GM19238 (cell line): ENCODE measurements around the gene SYTL3.
"Not testable (repeated sequence)": the region's sequence is repeated elsewhere in the genome, so short reads cannot be mapped to it uniquely, and the experiment has no call there.

Source experiments
- DNase-seq: peaks from one replicate; pipeline ENCODE4 v3.0.0; 2011; ENCODE audit warnings: low spot score; ENCODE audit not compliant: insufficient read length

SYTL3 gene

GRCh38 chr6:158622545-158623190 is 27.2 kb upstream of the SYTL3 start:
- DNase-seq, result no peak

DNA sequence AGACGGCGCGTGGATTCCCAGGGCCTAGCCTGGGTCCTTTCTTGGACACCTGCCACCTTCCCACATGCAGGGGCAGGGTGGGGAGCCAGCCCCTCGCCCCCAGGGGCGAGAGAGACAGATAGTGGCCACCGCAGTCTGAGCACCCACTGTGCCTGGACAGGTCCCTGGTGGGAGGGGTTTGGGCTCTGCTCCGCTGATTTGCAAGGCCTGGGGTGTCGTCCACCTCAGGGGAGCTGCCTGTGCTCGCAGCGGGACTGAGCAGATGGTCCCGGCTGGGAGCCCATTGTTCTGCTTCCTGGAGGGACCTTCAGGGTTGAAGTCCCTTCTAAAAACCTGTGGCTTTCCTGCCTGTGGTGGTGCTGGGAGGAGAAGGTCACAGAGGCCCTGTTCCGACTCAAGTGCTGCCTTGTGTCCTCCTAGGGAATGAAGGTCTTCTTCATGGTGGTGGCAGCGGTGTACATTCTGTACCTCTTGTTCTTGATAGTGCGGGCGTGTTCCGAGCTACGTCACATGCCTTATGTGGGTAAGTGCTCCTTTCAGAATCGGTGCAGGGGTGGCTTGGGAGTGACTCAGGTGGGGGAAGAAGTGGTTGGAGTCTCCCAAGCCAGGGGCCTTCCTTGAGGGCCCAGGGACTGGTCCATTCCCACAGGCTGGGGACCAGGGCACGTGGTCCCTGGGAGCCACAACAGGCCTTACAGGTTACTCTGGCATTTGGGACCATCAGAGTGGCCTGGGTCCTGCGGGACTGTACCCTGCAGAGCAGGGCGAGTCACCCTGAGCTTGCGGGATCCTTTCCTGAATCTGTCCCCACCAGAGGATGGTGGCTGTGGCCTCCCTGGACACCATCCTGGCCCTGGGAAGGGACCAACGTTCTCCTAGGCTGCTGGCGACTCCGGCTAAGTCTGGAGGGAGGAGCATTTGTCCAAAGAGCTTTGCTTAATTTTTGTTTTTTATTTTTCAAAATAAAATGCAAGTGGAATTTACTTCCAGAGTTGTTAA is 24.9 kb upstream of the SYTL3 start:
- DNase-seq, result no peak

GRCh38 chr6:158625881-158626305 is 24.0 kb upstream of the SYTL3 start:
- DNase-seq, result no peak

GRCh38 chr6:158626360-158627167 is 23.3 kb upstream of the SYTL3 start:
- DNase-seq, result no peak

GRCh38 chr6:158627168-158627939 is 22.5 kb upstream of the SYTL3 start:
- no peak for DNase-seq

- no peak for DNase-seq
Measured at GRCh38 chr6:158627940-158628211, 22.0 kb upstream of the SYTL3 start.

GRCh38 chr6:158628542-158628941 is 21.3 kb upstream of the SYTL3 start:
- DNase-seq, result no peak

DNA sequence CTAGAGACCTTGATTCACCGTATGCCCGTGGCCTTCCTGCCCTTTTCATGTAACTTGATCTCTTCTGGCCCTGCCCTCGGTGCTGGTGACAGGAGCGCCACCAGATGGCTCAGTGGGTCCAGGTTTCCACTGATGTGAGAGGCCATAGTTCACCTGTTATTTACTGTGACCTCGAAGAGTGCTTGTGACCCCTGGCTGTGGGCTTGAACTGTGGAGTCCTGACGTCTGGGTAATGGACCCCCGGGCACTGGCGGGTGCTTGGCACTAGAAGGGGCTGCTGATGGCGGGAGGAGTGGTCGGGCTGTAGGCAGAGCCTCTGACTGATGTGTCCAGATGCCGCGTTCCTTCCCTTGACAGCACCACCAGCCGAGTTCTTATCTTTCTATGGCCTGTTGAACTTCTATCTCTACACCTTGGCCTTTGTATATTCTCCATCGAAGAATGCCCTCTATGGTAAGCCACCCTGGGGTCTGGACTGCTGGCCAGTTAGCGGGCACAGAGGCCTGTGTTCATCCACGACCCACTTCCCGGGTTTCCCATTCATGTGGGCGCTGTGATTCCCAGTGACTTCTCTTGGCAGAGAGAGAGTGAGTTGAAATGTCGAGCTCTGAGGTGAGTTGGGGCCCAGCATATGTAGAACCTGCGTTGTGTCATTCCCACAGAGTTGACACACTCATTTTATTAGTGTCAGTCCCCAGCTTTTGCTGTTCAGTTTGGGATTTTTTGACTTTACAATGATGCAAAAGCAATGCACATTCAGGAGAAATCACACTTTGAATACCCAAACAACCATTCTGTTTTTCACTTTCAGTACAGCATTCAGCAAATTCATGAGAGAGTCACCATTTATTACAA is 20.3 kb upstream of the SYTL3 start:
- no peak for DNase-seq

DNA sequence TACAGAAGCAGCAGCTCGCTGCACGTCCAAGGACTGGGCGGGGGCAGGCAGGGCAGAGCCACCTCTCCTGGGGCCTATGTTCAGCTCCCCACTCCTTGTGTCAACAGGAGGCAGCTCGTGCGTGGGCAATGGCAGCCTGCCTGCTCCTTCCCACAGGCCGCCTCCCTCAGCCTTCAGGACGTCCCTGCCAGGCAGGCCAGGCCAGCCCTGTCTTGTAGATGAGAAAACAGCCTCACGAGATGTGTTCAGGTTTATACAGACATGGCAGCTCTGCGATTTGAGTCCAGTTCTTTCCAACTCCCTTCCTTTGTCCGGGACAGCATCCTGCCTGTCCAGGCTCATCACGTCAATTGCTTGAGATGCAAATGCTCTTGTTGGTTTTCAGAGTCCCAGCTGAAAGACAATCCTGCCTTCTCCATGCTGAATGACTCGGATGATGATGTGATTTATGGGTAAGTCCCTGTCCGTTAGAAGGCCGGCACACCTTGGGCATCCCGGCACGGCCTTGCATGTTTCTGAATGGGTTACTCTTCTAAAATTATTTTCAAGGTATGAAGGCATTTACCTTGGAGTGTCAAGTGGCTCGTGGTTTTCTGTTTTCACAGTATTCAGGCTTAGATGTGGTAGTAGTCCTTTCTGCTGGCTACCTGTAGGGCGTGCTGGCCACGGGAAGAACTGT is 18.8 kb upstream of the SYTL3 start:
- no peak for DNase-seq

DNA sequence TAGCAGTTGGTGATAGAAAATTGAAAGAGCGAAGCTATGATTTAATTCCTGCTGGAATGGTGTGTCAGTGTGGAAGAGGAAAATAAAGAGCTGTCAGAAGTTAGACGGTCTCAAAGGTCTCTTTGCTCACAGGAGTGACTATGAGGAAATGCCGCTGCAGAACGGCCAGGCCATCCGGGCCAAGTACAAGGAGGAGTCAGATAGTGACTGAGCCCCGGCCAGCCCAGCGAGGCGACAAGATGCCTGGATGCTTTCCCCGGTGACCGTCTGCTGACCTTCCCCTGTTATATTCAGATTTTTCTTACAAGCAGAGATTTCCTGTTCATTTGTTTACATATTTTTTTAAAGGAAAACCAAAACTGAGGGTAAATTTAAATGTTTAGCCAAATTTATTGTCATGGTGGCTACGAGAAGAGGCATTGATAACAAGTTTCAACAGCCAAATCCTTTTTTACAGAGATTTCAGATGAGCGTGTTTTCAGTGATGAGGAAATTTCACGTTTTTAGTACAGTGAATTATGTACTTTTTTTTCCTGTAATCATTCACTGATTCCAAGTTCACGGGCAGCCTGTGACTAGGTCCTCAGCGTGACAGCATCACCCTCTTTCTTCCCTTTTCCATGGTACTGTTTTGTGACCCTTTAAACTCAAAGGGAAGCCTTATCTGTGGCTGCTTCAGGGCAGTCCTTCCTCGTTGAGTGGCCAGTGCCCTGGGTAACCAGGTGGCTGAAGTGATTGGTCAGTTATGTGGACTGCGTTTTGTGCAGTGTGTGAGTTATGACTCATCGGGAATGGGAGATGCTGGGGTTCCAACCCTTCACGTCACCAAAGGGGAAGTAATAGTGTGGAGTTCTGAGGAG is 17.9 kb upstream of the SYTL3 start:
- DNase-seq, result no peak

GRCh38 chr6:158632538-158633119 is 17.2 kb upstream of the SYTL3 start:
- DNase-seq, result not testable (repeated sequence)

GRCh38 chr6:158633127-158633526 is 16.7 kb upstream of the SYTL3 start:
- DNase-seq, result no peak

- DNase-seq, result no peak
Measured at GRCh38 chr6:158634695-158635426, 15.0 kb upstream of the SYTL3 start.

GRCh38 chr6:158635427-158636073 is 14.3 kb upstream of the SYTL3 start:
- no peak for DNase-seq

DNA sequence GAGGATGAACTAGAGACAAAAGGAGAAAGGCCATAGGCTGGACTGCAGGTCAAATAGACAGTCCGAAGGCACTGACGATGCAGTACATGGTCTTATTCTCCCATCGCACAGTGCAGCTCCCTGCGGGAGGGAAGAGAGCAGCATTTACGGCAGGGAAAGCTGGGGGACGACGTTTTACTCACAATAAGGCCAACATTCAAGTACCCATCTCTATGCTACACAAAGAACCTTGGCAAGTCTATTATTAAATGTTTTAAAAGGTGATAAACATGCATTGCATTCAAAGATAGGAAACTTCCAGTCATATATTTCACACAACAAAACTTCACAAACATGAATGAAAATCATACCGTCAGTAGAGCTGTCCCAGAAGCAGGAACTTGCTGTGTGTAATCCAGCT is 13.1 kb upstream of the SYTL3 start:
- no peak for DNase-seq

GRCh38 chr6:158638324-158638854 is 11.5 kb upstream of the SYTL3 start:
- DNase-seq, result no peak

DNA sequence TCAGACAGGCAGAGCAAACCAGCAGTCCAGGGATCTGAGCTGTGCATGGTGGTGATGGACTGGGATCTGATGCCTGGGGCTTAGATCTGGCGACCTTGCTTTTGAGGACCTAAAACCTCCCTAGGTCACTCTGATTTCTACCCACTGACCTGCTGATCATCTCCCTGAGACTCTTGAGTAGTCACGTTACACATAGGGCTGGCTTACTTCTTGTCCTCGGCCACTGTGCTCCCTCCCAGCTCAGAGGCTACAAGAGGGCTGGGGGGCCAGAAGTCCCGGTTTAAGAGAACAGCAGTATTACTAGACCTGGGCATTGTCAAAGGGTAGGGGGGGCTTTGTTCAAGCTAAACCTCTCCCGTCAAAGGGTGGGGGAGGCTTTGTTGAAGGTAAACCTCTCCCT is 10.8 kb upstream of the SYTL3 start:
- no peak for DNase-seq
